K562 (cell line): ENCODE measurements around the gene DKKL1. TPM values are rescaled to one million over a fixed set of nuclear protein-coding genes. Genes with fewer than 3 reads are reported as not detected.

Experiments used
- ATF1 ChIP-seq, 2 experiments: fragments of 450-650 bp in 1 of 2; IDR thresholded peaks; 2 replicates each; pipeline ENCODE4 v1.6.1; 2016; ENCODE audit warnings: missing compliant biosample characterization in 1 of 2, missing genetic modification characterization in 1 of 2
- BACH1 ChIP-seq: fragments of 200-800 bp; sonication (Bioruptor generic); IDR thresholded peaks from 2 replicates; pipeline ENCODE4 v1.6.1; 2016; ENCODE audit warnings: missing genetic modification characterization, missing compliant biosample characterization
- BHLHE40 ChIP-seq: IDR thresholded peaks from 2 replicates; pipeline ENCODE4 v1.6.1; 2011; ENCODE audit warnings: low read length, improper control_type of control experiment
- BMI1 ChIP-seq: fragments of 150-350 bp; IDR thresholded peaks from 2 replicates; pipeline ENCODE4 v1.6.1; 2014; ENCODE audit warnings: low read length
- BRCA1 ChIP-seq, 2 experiments: fragments of 450-650 bp in 1 of 2; sonication (generic) in 1 of 2; formaldehyde crosslinking in 1 of 2; IDR thresholded peaks; 2 replicates each; pipeline versions ENCODE4 v1.5.0 to v1.6.1; 2017 to 2020; ENCODE audit warnings: mild to moderate bottlenecking in 1 of 2, missing genetic modification reagents in 1 of 2
- CHD1 ChIP-seq: fragments of 200-600 bp; sonication (generic); IDR thresholded peaks from one replicate; pipeline ENCODE4 v1.6.1; 2012; ENCODE audit warnings: mild to moderate bottlenecking, moderate library complexity, low read length, inconsistent platforms
- CREM ChIP-seq: IDR thresholded peaks from 2 replicates; pipeline ENCODE4 v1.6.1; 2014; ENCODE audit warnings: antibody characterized with exemption, low read depth
- CTBP1 ChIP-seq: fragments of 450-650 bp; IDR thresholded peaks from 2 replicates; pipeline ENCODE4 v1.6.1; 2016; ENCODE audit warnings: borderline replicate concordance
- CXXC5 ChIP-seq: fragments of 250-450 bp; sonication (Bioruptor Pico); IDR thresholded peaks from 2 replicates; pipeline ENCODE4 v1.8.0; 2022; ENCODE audit warnings: inconsistent platforms, mild to moderate bottlenecking, moderate library complexity
- E2F6 ChIP-seq, 2 experiments: IDR thresholded peaks; 2 replicates each; pipeline ENCODE4 v1.6.1; 2011; ENCODE audit warnings: borderline replicate concordance in 1 of 2, control low read depth in 1 of 2, low read depth in 1 of 2, low read length in 1 of 2, mild to moderate bottlenecking in 1 of 2, mixed read lengths in 1 of 2, moderate library complexity in 1 of 2; ENCODE audit not compliant: insufficient read depth in 1 of 2, insufficient read length in 1 of 2, poor library complexity in 1 of 2, severe bottlenecking in 1 of 2; ENCODE audit errors: extremely low read depth in 1 of 2
- EGR1 ChIP-seq: fragments of 450-650 bp; conservative IDR thresholded peaks from 2 replicates; pipeline ENCODE4 v1.6.1; 2017; ENCODE audit warnings: mild to moderate bottlenecking
- GATAD2A ChIP-seq: fragments of 450-650 bp; IDR thresholded peaks from 2 replicates; pipeline ENCODE4 v1.6.1; 2017
- HMG20B ChIP-seq: fragments of 250-450 bp; sonication (Bioruptor Pico); IDR thresholded peaks from 2 replicates; pipeline ENCODE4 v1.5.0; 2021; ENCODE audit warnings: mild to moderate bottlenecking
- HNRNPLL ChIP-seq: fragments of 200-400 bp; formaldehyde crosslinking; IDR thresholded peaks from 2 replicates; pipeline ENCODE4 v1.6.1; 2017; ENCODE audit warnings: low read length, low read depth, mild to moderate bottlenecking; ENCODE audit not compliant: poor library complexity, severe bottlenecking
- L3MBTL2 ChIP-seq: fragments of 450-650 bp; IDR thresholded peaks from 2 replicates; pipeline ENCODE4 v1.6.1; 2016; ENCODE audit warnings: mild to moderate bottlenecking, moderate library complexity
- LCOR ChIP-seq: sonication (generic); formaldehyde crosslinking; IDR thresholded peaks from 2 replicates; pipeline ENCODE4 v1.8.0; 2022; ENCODE audit warnings: mild to moderate bottlenecking, missing genetic modification reagents
- MAX ChIP-seq: sonication (generic); formaldehyde crosslinking; IDR thresholded peaks from 2 replicates; pipeline ENCODE4 v1.9.0; 2022; ENCODE audit warnings: mild to moderate bottlenecking, missing genetic modification reagents
- NR1H2 ChIP-seq: sonication (generic); formaldehyde crosslinking; IDR thresholded peaks from 2 replicates; pipeline ENCODE4 v1.4.0; 2020; ENCODE audit warnings: mild to moderate bottlenecking, missing genetic modification reagents
- NRF1 ChIP-seq, 2 experiments: fragments of 450-650 bp; IDR thresholded peaks in 1 of 2; conservative IDR thresholded peaks in 1 of 2; 2 replicates each; pipeline ENCODE4 v1.6.1; 2014; ENCODE audit warnings: mild to moderate bottlenecking in 2 of 2
- RB1 ChIP-seq: fragments of 450-650 bp; IDR thresholded peaks from 2 replicates; pipeline ENCODE4 v1.6.1; 2017; ENCODE audit warnings: low read depth, mild to moderate bottlenecking
- SRF ChIP-seq, 2 experiments: fragments of 250-450, 450-650 bp in 1 of 2; sonication (Bioruptor Pico) in 1 of 2; sonication (generic) in 1 of 2; formaldehyde crosslinking; IDR thresholded peaks; 2 replicates each; pipeline versions ENCODE4 v1.5.0 to v1.5.1; 2020 to 2022; ENCODE audit warnings: mild to moderate bottlenecking in 1 of 2, missing genetic modification reagents in 1 of 2
- THAP12 ChIP-seq: fragments of 250-450 bp; sonication (Bioruptor Pico); IDR thresholded peaks from 2 replicates; pipeline ENCODE4 v1.9.0; 2021; ENCODE audit warnings: mild to moderate bottlenecking, inconsistent platforms
- TOE1 ChIP-seq, 2 experiments: fragments of 450-650 bp in 1 of 2; sonication (generic) in 1 of 2; formaldehyde crosslinking in 1 of 2; IDR thresholded peaks; 2 replicates each; pipeline versions ENCODE4 v1.7.1 to v1.8.0; 2016 to 2022; ENCODE audit warnings: borderline replicate concordance in 2 of 2, mild to moderate bottlenecking in 2 of 2, antibody characterized with exemption in 1 of 2, inconsistent platforms in 1 of 2, low read depth in 1 of 2, missing genetic modification reagents in 1 of 2, moderate library complexity in 1 of 2
- ZSCAN29 ChIP-seq: fragments of 450-650 bp; IDR thresholded peaks from 2 replicates; pipeline ENCODE4 v1.6.1; 2017
- polyA plus RNA-seq, 8 experiments: library from polyadenylated mRNA; depleted of rRNA in 4 of 8; stranded (reverse) in 5 of 8; unstranded in 3 of 8; fragments of >200 nt; fragmentation: Nextera tagmentation in 2 of 8; fragmentation: Illumina TruSeq in 1 of 8; extraction: Ambion mirVana in 2 of 8; extraction: Trizol in 1 of 8; gene quantifications; 2 replicates each; pipeline versions ENCODE4 v1.2.1 to v1.2.3, GENCODE V29; 2011 to 2014; ENCODE audit warnings: inconsistent platforms in 1 of 8, missing spikeins in 1 of 8
- total RNA-seq, 7 experiments: library from RNA; depleted of rRNA in 6 of 7; stranded (reverse); fragments of >200 nt in 6 of 7; fragmentation: Illumina TruSeq in 2 of 7; extraction: Trizol in 2 of 7; gene quantifications; 2 replicates each; pipeline versions ENCODE4 v1.2.1 to v1.2.3, GENCODE V29; 2011 to 2021; ENCODE audit warnings: low replicate concordance in 1 of 7

The DKKL1 gene
- total and polyA plus RNA-seq, 9 of the 15 experiments (the other 6 are each of a cell fraction or from before 2014, with no cell fraction given): 0.15 to 1.7 (median 0.52) TPM

- TF ChIP-seq CHD1 (no peak), ATF1 (CRISPR knock-in tag; IDR thresholded peaks at IDR 0.05) (no peak), ATF1 (tag; IDR thresholded peaks at IDR 0.05) (peak; percentile 50; the same call in 1 of the 2 replicates), ZSCAN29 (0 out of 2 replicates have a peak, but pooled peaks have one; percentile 24), BMI1 (peak; percentile 70; the same call in 1 of the 2 replicates), MAX (CRISPR knock-in tag) (peak; percentile 69), THAP12 (peak; percentile 29; the same call in 1 of the 2 replicates), CXXC5 (CRISPR knock-in tag) (peak; percentile 76), CTBP1 (peak; percentile 100), L3MBTL2 (peak; percentile 87), E2F6 (IDR thresholded peaks at IDR 0.05; ENCODE audit: borderline replicate concordance in 1 of 2, extremely low read depth in 1 of 2, insufficient read depth in 1 of 2, insufficient read length in 1 of 2, low read depth in 1 of 2, low read length in 1 of 2, poor library complexity in 1 of 2, severe bottlenecking in 1 of 2) (peak; percentile 87 to 93), SRF (CRISPR knock-in tag; IDR thresholded peaks at IDR 0.05) (0 out of 4 replicates have a peak, but pooled peaks of 1 of the 2 experiments have one; percentile 22), HNRNPLL (peak; percentile 72), EGR1 (peak; percentile 52), CREM (0 out of 2 replicates have a peak, but pooled peaks have one; percentile 25), TOE1 (IDR thresholded peaks at IDR 0.05; ENCODE audit: borderline replicate concordance) (no peak), TOE1 (CRISPR knock-in tag; IDR thresholded peaks at IDR 0.05; ENCODE audit: borderline replicate concordance, low read depth) (no peak), NRF1 (conservative IDR thresholded peaks at IDR 0.05 in 1 of 2, IDR thresholded peaks at IDR 0.05 in 1 of 2) (peak; percentile 80 to 83), LCOR (peak; percentile 43; the same call in 1 of the 2 replicates), BHLHE40 (0 out of 2 replicates have a peak, but pooled peaks have one; percentile 17), BRCA1 (IDR thresholded peaks at IDR 0.05) (no peak), BRCA1 (CRISPR knock-in tag; IDR thresholded peaks at IDR 0.05) (0 out of 2 replicates have a peak, but pooled peaks have one; percentile 20), NR1H2 (CRISPR knock-in tag) (0 out of 2 replicates have a peak, but pooled peaks have one; percentile 49), BACH1 (tag) (no peak), GATAD2A (no peak), HMG20B (CRISPR knock-in tag) (no peak), RB1 (peak; percentile 65; the same call in 1 of the 2 replicates)
Measured at GRCh38 chr19:49421039-49421877, 57.6 kb downstream of the DKKL1 start (continued).
